Breast epithelium (tissue), 4 donors: ENCODE data around the gene CHRNB4. TPM values are rescaled to one million over a fixed set of nuclear protein-coding genes. Genes with fewer than 3 reads are reported as not detected.
"Not testable (repeated sequence)": the region's sequence is repeated elsewhere in the genome, so short reads cannot be mapped to it uniquely, and the experiment has no call there.

ENCODE experiments used
- DNase-seq, 2 donors: peaks; one replicate each; pipeline ENCODE4 v3.0.0-alpha.2; 2019; ENCODE audit warnings: low spot score in 2 of 2
- H3K27ac ChIP-seq, 2 donors: fragments of 200-600 bp; sonication (generic) in 1 of 2; one replicate each; pipeline ENCODE4 v1.5.1; 2016 to 2019; ENCODE audit warnings: mild to moderate bottlenecking in 1 of 2
- H3K27me3 ChIP-seq, 2 donors: fragments of 200-600 bp; sonication (generic) in 1 of 2; one replicate each; pipeline versions ENCODE4 v1.5.1 to v1.6.0; 2017 to 2019; ENCODE audit warnings: control low read depth in 1 of 2, mild to moderate bottlenecking in 1 of 2
- H3K36me3 ChIP-seq: fragments of 200-600 bp; one replicate; pipeline ENCODE4 v1.5.1; 2019
- H3K4me1 ChIP-seq, 2 donors: fragments of 200-600 bp; sonication (generic); one replicate each; pipeline ENCODE4 v1.5.1; 2016 to 2019; ENCODE audit warnings: control low read depth in 1 of 2
- H3K4me3 ChIP-seq, 3 donors: fragments of 200-600 bp; sonication (generic); 1 replicate in 2 of 3; 2 replicates in 1 of 3; pipeline ENCODE4 v1.5.1; 2016 to 2019; ENCODE audit warnings: mild to moderate bottlenecking in 3 of 3, moderate library complexity in 2 of 3
- H3K9me3 ChIP-seq, 2 donors: fragments of 200-600 bp; sonication (generic) in 1 of 2; one replicate each; pipeline ENCODE4 v1.5.1; 2016 to 2019; ENCODE audit warnings: control low read depth in 1 of 2
- POLR2A ChIP-seq: fragments of 450-650 bp; IDR thresholded peaks from one replicate; pipeline ENCODE4 v1.6.1; 2016; ENCODE audit warnings: antibody characterized with exemption, mild to moderate bottlenecking, moderate library complexity
- POLR2AphosphoS5 ChIP-seq, 3 donors: sonication (generic); formaldehyde crosslinking; IDR thresholded peaks; one replicate each; pipeline ENCODE4 v1.6.1; 2017; ENCODE audit warnings: antibody characterized with exemption in 3 of 3
- intact Hi-C: fragments of 100-400 bp; cut with DNase I; formaldehyde crosslinking; loops from one replicate; pipeline ENCODE4 v1.15.1; 2023; ENCODE audit warnings: low total_unique reads
- total RNA-seq, 3 donors: library from RNA; depleted of rRNA; stranded (reverse); fragments of >200 nt; gene quantifications; one replicate each; pipeline ENCODE4 v1.1.0, GENCODE V29; 2016
- TF ChIP-seq, protein P1 (sequence below), 3 donors: fragments of 450-650 bp; IDR thresholded peaks; one replicate each; pipeline ENCODE4 v1.5.1; 2016 to 2017; ENCODE audit warnings: antibody characterized with exemption in 3 of 3, mild to moderate bottlenecking in 3 of 3, moderate library complexity in 3 of 3

CHRNB4 gene, protein sequence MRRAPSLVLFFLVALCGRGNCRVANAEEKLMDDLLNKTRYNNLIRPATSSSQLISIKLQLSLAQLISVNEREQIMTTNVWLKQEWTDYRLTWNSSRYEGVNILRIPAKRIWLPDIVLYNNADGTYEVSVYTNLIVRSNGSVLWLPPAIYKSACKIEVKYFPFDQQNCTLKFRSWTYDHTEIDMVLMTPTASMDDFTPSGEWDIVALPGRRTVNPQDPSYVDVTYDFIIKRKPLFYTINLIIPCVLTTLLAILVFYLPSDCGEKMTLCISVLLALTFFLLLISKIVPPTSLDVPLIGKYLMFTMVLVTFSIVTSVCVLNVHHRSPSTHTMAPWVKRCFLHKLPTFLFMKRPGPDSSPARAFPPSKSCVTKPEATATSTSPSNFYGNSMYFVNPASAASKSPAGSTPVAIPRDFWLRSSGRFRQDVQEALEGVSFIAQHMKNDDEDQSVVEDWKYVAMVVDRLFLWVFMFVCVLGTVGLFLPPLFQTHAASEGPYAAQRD
- total RNA-seq: not detected

DNA sequence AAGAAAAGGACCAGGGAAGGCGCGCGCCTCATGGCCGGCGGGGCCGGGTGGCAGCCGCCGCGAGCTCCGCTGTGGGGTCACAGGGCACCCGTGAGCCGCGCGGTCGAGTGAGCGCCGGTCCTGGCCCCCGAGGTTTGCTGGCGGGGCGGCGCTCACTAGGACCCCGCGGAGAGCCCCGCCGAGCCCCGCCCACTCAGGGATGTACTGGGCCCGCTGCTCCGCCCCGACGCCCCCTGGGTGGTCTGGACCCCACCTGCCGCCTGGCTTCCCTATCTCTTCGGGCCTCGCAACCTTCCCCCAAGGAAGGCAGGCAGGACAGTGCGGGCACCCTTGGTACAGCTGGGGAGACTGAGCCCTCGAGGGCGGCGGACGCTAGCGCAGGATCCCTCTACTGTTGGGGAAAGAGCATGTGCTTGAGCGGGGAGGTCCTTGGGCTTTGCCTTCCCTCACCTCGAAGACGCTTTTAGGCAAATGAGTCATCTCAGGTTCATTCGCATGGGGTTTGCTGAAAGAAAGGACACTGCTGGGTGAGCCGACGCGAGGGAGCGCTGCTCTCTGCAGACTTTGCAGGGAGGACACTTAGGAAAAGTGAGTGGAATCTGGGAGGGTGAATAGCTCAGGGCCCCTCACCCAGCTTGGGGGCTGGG lies at the start of gene CHRNB4:
CHRNB4 (minus strand) TSS at position 109 of the 647 bp plus-strand sequence; CDS start at position 32, 77 bp downstream.
- Histone ChIP-seq H3K9me3 (no peaks in the 10 kb centered on the region), H3K4me1 (peaks cover 0 to 10% of the 10 kb centered on the region in 2 donors), H3K4me3 (peak within 1 kb of the TSS; percentile 23 to 64 (median 57)), H3K27ac (no peak within 1 kb of the TSS), H3K36me3 (no peaks in the 10 kb centered on the region), H3K27me3 (no peaks in the 10 kb centered on the region)
- TF ChIP-seq POLR2AphosphoS5 (IDR thresholded peaks at IDR 0.05) (no peak), POLR2A (no peak)
- TF ChIP-seq, protein P1, sequence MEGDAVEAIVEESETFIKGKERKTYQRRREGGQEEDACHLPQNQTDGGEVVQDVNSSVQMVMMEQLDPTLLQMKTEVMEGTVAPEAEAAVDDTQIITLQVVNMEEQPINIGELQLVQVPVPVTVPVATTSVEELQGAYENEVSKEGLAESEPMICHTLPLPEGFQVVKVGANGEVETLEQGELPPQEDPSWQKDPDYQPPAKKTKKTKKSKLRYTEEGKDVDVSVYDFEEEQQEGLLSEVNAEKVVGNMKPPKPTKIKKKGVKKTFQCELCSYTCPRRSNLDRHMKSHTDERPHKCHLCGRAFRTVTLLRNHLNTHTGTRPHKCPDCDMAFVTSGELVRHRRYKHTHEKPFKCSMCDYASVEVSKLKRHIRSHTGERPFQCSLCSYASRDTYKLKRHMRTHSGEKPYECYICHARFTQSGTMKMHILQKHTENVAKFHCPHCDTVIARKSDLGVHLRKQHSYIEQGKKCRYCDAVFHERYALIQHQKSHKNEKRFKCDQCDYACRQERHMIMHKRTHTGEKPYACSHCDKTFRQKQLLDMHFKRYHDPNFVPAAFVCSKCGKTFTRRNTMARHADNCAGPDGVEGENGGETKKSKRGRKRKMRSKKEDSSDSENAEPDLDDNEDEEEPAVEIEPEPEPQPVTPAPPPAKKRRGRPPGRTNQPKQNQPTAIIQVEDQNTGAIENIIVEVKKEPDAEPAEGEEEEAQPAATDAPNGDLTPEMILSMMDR (IDR thresholded peaks at IDR 0.05): no peak
- no peak for DNase-seq
- intact Hi-C loops: no loop called here

DNA sequence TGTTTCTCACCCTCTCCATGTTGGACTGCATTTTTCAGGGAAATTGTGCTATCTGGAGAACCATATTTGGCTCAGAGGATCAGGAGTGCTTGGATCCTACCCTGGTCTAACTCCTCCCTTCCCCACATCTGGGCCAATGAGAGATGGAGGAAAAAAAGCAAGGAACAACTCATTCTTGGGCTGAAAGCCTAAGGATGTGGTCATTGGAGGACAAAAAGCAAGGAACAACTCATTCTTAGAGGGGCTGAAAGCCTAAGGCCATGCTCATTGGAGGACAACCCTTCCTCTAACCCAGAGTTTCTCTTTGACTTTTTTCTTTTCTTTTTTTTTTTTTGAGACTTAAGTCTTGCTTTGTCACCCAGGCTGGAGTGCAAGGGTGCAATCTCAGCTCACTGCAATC lies 48.6 kb upstream of the CHRNB4 start:
- no peak for DNase-seq
- Histone ChIP-seq H3K4me1 (no peaks in the 10 kb centered on the region), H3K9me3 (no peaks in the 10 kb centered on the region), H3K4me3 (no peak overlapping the region), H3K36me3 (no peaks in the 10 kb centered on the region), H3K27ac (no peak overlapping the region), H3K27me3 (no peaks in the 10 kb centered on the region)
- intact Hi-C loops: no loop called here
- TF ChIP-seq POLR2A: no peak
- TF ChIP-seq, protein P1 (IDR thresholded peaks at IDR 0.05): no peak
- no peak for TF ChIP-seq POLR2AphosphoS5 (IDR thresholded peaks at IDR 0.05)

DNA sequence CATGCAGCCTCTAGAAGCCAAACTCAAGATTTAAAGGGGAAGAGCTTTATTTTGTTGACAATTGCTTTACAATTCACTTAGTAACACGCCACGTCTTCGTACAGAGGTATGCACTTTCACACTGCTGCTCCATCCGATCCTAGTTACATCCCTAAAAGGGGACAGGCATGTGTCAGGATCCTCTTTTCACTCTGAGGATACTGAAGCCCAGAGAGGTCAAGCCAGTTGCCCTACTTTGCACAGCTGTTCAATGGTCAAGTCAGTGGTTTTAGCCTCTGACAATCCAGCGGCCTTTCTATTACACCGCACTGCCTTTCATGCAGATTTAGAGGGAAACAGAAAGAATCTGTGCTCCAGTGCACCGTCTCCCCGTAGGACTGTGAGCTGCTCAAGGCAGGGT lies 44.9 kb upstream of the CHRNB4 start:
- Histone ChIP-seq H3K9me3 (no peaks in the 10 kb centered on the region), H3K27me3 (no peaks in the 10 kb centered on the region), H3K4me1 (no peaks in the 10 kb centered on the region), H3K4me3 (no peak overlapping the region), H3K36me3 (no peaks in the 10 kb centered on the region), H3K27ac (no peak overlapping the region)
- no peak for TF ChIP-seq POLR2AphosphoS5 (IDR thresholded peaks at IDR 0.05)
- DNase-seq: no peak
- intact Hi-C loops: no loop called here

DNA sequence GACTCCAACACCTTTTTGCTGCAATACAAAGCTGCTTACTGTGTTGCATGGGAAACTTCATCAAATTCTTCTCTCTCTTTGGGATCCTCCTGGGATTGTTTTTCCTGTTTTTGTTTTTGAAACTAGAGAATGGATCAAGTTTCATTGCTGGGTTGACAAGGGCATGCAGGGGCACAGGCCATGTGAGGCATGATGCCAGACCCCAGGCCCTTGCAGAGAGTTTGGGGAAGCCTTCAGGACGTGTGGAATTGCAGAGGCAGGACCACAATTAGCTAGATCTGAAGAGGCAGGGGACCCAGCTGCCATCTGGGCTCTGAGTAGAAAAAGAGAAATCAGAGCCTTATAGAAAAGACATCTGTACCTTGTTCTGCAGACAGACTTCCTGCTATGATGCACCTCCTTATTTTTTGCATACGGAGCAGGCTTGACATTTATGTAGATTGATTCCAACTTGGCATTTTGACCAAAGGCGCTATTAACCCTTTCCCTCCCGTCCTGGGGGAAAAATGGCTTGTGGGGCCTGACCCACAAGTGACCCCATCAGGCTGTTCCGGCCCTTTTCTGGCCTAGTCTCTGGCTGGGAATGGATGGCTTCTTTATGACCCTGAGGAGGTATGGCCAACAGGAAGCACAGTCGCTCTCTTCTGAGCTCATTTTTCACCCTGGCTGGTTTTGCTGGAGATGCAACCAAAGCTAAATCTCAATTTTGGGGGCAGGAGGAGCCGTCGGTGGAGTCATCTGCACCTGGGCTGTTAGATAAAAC lies 44.3 kb upstream of the CHRNB4 start:
- Histone ChIP-seq H3K9me3 (no peaks in the 10 kb centered on the region), H3K27ac (no peak overlapping the region), H3K36me3 (no peaks in the 10 kb centered on the region), H3K27me3 (no peaks in the 10 kb centered on the region), H3K4me3 (no peak overlapping the region), H3K4me1 (no peaks in the 10 kb centered on the region)
- DNase-seq: no peak
- no peak for TF ChIP-seq POLR2A
- TF ChIP-seq POLR2AphosphoS5 (IDR thresholded peaks at IDR 0.05): no peak
- TF ChIP-seq, protein P1 (IDR thresholded peaks at IDR 0.05): no peak
- intact Hi-C loops: no loop called here

DNA sequence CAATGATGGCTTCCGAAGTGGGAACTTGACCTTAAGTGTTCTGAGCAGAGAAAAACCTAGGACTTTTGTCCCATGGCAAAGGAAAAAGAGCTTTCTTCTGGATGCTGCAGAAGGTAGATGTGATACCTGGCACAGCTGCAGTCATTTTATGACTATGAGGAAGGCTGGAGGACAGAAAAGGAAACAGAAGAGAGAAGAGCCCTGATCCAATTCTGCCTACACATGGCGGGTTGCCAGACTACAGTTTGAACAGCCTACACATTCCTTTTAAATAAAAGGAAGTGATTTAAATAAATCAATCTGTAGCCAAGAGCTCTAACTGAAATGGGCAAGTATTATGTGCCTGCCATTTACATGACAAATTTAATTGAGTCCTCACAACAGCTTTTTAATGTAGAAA lies 43.6 kb upstream of the CHRNB4 start:
- TF ChIP-seq POLR2A (no peak), POLR2AphosphoS5 (IDR thresholded peaks at IDR 0.05) (no peak)
- TF ChIP-seq, protein P1 (IDR thresholded peaks at IDR 0.05): no peak
- H3K4me3 ChIP-seq: no peak overlapping the region
- no peaks in the 10 kb centered on the region for H3K4me1 ChIP-seq
- H3K36me3 ChIP-seq: no peaks in the 10 kb centered on the region
- H3K27me3 ChIP-seq: no peaks in the 10 kb centered on the region
- no peak overlapping the region for H3K27ac ChIP-seq
- DNase-seq: no peak
- H3K9me3 ChIP-seq: no peaks in the 10 kb centered on the region
- intact Hi-C loops: no loop called here

DNA sequence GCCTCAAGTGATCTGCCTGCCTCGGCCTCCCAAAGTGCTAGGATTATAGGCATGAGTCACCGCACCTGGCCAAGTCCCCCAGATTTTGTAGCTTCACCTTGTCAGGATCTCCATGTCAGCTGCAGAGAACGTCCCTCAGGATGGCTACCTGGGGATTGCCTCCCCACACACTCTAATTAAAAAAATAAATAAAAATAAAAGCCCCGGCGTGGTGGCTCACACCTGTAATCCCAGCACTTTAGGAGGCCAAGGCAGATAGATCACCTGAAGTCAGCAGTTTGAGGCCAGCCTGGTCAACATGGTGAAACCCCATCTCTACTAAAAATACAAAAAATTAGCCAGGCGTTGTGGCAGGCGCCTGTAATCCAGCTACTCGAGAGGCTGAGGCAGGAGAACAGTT lies 42.6 kb upstream of the CHRNB4 start:
- H3K9me3 ChIP-seq, intact Hi-C loops, DNase-seq, H3K36me3 ChIP-seq, H3K27ac ChIP-seq, H3K4me1 ChIP-seq, H3K27me3 ChIP-seq, H3K4me3 ChIP-seq: not testable (repeated sequence)
